ENCODE measurements around the gene DUS1L. TPM values are rescaled to one million over a fixed set of nuclear protein-coding genes. Genes with fewer than 3 reads are reported as not detected.

Gene DUS1L
- total and polyA plus RNA-seq, 9 donors, result 15.0 to 72.4 (median 62.5) TPM

DNA sequence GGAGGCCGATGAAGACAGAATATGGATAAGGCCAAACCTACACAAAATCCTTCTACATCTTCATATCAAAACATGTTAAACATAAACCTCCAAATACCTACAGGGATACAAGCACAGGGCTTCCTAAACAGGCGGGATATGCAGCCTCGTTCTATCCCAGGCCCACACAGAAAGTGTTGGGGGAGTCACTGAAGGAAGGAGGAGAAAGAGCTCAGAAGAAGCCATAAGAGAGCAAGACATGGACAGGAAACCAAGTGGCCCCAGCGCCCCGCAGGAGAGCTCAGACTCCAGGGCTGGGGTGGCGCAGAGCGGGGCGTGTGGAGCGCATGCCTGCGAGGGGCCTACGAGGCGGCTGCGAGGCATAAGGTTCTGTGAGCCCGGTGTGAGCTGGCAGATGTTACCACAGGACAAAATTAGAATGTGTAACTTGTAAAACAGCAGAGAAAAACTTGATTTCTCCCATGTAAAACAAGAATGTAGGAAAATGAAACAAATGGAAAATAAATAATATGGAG is 43.4 kb upstream of the DUS1L start:
- no peak for DNase-seq
- no peaks in the 10 kb centered on the region for H3K4me1 ChIP-seq (ENCODE audit: insufficient read depth)
- H3K27me3 ChIP-seq, result no peaks in the 10 kb centered on the region
- H3K36me3 ChIP-seq, result no peaks in the 10 kb centered on the region
- TF ChIP-seq, protein P1, sequence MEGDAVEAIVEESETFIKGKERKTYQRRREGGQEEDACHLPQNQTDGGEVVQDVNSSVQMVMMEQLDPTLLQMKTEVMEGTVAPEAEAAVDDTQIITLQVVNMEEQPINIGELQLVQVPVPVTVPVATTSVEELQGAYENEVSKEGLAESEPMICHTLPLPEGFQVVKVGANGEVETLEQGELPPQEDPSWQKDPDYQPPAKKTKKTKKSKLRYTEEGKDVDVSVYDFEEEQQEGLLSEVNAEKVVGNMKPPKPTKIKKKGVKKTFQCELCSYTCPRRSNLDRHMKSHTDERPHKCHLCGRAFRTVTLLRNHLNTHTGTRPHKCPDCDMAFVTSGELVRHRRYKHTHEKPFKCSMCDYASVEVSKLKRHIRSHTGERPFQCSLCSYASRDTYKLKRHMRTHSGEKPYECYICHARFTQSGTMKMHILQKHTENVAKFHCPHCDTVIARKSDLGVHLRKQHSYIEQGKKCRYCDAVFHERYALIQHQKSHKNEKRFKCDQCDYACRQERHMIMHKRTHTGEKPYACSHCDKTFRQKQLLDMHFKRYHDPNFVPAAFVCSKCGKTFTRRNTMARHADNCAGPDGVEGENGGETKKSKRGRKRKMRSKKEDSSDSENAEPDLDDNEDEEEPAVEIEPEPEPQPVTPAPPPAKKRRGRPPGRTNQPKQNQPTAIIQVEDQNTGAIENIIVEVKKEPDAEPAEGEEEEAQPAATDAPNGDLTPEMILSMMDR (IDR thresholded peaks at IDR 0.05), result no peak
- TF ChIP-seq POLR2A (IDR thresholded peaks at IDR 0.05) (no peak), EP300 (IDR thresholded peaks at IDR 0.05) (no peak)
- 91 to 95% (median 91%) methylated on average over 14 of the region's 14 CpGs for WGBS, 3 donors
- H3K4me3 ChIP-seq, result no peak overlapping the region
- H3K27ac ChIP-seq, result no peak overlapping the region
- no peaks in the 10 kb centered on the region for H3K9me3 ChIP-seq
- intact Hi-C loops (cut with DNase I), result no loop called here

DNA sequence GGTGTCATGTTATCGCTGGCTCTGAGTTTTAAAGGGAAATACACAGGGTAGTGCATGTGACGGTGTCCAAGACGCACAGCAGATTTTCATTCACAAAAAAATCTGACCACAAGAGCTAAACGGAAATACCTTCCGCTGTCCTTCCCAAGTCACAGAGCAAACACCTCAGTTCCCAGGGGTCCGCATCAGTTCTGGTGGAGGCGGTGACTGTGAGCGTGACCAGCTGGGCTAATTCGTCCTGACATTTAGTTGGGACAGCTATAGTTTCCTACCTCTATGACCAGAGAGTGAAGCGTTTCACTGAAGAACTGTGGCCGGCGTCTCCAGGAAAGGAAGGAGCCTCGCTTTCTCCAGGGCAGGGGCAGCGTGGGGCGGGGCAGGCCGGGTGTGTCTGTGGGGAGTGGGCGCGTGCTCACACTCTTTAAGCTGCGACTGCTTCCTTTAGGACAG is 42.9 kb upstream of the DUS1L start:
- no peak overlapping the region for H3K27ac ChIP-seq
- intact Hi-C loops (cut with DNase I), result no loop called here
- H3K4me1 ChIP-seq (ENCODE audit: insufficient read depth), result no peaks in the 10 kb centered on the region
- 88 to 89% (median 89%) methylated on average over 19 of the region's 19 CpGs for WGBS, 3 donors
- TF ChIP-seq EP300 (IDR thresholded peaks at IDR 0.05), result no peak
- no peaks in the 10 kb centered on the region for H3K9me3 ChIP-seq
- H3K27me3 ChIP-seq, result no peaks in the 10 kb centered on the region
- H3K36me3 ChIP-seq, result no peaks in the 10 kb centered on the region
- no peak overlapping the region for H3K4me3 ChIP-seq
- DNase-seq, result no peak

DNA sequence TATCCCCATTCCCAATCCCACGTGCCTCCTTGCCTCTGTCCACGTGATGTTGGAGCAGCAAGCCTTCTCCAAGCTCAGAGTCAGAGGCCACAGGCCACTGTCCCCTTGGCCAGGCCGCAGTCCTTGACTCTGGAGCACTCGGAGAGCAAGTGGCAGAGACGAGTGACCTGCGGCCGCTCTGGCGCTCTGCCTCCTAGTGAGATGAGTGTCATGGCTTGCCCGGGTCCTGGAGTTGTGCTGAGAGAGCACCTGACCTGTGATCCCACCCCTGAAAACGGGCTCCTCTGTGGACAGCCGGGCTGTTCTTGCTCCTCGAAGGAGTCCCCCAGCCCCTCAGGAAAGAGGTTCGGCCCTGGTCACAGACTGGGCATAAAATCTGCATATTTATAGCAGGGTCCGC is 42.4 kb upstream of the DUS1L start:
- H3K4me3 ChIP-seq, result no peak overlapping the region
- DNase-seq, result peak in 2 of 5 donors; percentile 30 to 40
- no peaks in the 10 kb centered on the region for H3K9me3 ChIP-seq
- H3K36me3 ChIP-seq, result no peaks in the 10 kb centered on the region
- H3K27me3 ChIP-seq, result no peaks in the 10 kb centered on the region
- H3K27ac ChIP-seq, result no peak overlapping the region
- TF ChIP-seq EP300 (IDR thresholded peaks at IDR 0.05) (no peak), POLR2A (IDR thresholded peaks at IDR 0.05) (no peak)
- TF ChIP-seq, protein P1 (IDR thresholded peaks at IDR 0.05), result no peak
- intact Hi-C loops (cut with DNase I), result no loop called here
- WGBS, 3 donors, result 80 to 84% (median 81%) methylated on average over 14 of the region's 14 CpGs
- H3K4me1 ChIP-seq (ENCODE audit: insufficient read depth), result no peaks in the 10 kb centered on the region

DNA sequence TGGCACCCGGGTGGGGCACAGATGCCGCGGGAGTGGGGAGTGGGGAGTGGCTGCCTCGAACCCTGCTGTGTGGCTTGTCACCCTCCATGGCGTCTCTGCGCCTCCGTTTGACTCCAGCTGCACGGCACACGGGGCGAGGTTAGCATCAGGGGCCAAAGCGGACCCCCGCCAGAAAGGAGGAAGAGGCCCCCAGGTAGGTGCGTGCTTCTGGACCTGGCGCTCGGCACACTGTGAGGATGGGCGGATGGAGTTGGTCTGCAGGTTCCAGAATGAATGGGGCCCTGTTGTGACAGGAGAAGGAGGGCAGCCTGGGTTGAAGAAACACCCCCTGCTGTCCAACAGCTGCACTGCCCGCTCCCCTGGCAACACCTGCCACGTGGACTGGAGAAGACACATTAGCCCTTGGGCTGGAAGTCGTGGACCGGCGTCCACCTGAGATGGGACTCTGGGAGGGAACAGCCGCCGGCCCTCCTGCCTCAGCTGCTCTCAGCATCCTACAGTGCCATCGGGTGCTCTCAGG is 41.8 kb upstream of the DUS1L start:
- no peaks in the 10 kb centered on the region for H3K9me3 ChIP-seq
- no peaks in the 10 kb centered on the region for H3K36me3 ChIP-seq
- 82 to 85% (median 84%) methylated on average over 24 of the region's 24 CpGs for WGBS, 3 donors
- TF ChIP-seq, protein P1 (IDR thresholded peaks at IDR 0.05), result no peak
- no peak for TF ChIP-seq POLR2A (IDR thresholded peaks at IDR 0.05)
- no peak for TF ChIP-seq EP300 (IDR thresholded peaks at IDR 0.05)
- peak in 2 of 5 donors; percentile 12 to 17 for DNase-seq
- no peak overlapping the region for H3K27ac ChIP-seq
- intact Hi-C loops (cut with DNase I), result no loop called here
- no peaks in the 10 kb centered on the region for H3K27me3 ChIP-seq
- no peak overlapping the region for H3K4me3 ChIP-seq
- no peaks in the 10 kb centered on the region for H3K4me1 ChIP-seq (ENCODE audit: insufficient read depth)

DNA sequence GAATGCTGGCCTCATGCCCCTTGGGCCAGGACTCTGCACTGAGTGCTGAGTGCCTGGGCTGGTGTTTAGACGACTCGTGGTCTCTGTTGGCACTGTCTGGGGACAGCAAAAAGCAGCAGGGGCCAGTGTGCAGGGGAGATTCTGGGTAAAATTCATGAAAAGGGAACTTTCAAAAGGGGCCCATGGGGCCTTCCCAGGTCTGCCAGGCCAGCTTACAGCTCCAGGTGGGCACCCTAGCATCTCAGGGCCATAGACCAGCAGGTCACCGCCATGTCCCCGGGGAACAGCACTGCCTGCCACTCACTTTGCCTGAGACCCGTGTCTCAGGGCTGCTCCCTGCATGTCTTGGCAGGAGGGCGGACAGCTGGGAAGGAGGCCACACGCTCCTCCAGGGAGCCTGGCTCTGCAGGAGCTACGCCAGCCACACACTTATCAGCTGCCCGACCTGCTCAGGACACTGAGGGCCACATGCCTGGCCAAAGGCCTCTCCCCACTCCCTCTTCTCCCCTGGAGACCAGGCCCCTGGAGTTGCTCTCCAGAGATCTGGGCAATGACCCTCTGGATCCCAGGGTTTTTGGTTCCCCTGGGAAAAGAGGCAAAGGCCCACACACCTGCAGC is 41.2 kb upstream of the DUS1L start:
- intact Hi-C loops (cut with DNase I), result no loop called here
- DNase-seq, result peak in 2 of 5 donors; percentile 26 to 41
- Histone ChIP-seq H3K27me3 (no peaks in the 10 kb centered on the region), H3K4me3 (no peak overlapping the region), H3K36me3 (no peaks in the 10 kb centered on the region), H3K4me1 (ENCODE audit: insufficient read depth) (no peaks in the 10 kb centered on the region), H3K27ac (no peak overlapping the region), H3K9me3 (no peaks in the 10 kb centered on the region)
- TF ChIP-seq POLR2A (IDR thresholded peaks at IDR 0.05) (no peak), EP300 (IDR thresholded peaks at IDR 0.05) (no peak)
- TF ChIP-seq, protein P1 (IDR thresholded peaks at IDR 0.05), result no peak
- 54 to 61% (median 58%) methylated on average over 9 of the region's 9 CpGs for WGBS, 3 donors
